OCI-LY3 (cell line): ENCODE results near the gene CEACAM5.

Experiments
- CTCF ChIP-seq: fragments of 200-600, 300-600 bp; sonication (generic); IDR thresholded peaks from 2 replicates; pipeline ENCODE4 v1.5.1; 2014; ENCODE audit warnings: antibody characterized with exemption, low read length, low read depth
- EZH2phosphoT487 ChIP-seq: fragments of 200-600 bp; shearing (Covaris generic); IDR thresholded peaks from 2 replicates; pipeline ENCODE4 v1.6.1; 2018; ENCODE audit warnings: antibody characterized with exemption, mixed run types, low read depth

DNA sequence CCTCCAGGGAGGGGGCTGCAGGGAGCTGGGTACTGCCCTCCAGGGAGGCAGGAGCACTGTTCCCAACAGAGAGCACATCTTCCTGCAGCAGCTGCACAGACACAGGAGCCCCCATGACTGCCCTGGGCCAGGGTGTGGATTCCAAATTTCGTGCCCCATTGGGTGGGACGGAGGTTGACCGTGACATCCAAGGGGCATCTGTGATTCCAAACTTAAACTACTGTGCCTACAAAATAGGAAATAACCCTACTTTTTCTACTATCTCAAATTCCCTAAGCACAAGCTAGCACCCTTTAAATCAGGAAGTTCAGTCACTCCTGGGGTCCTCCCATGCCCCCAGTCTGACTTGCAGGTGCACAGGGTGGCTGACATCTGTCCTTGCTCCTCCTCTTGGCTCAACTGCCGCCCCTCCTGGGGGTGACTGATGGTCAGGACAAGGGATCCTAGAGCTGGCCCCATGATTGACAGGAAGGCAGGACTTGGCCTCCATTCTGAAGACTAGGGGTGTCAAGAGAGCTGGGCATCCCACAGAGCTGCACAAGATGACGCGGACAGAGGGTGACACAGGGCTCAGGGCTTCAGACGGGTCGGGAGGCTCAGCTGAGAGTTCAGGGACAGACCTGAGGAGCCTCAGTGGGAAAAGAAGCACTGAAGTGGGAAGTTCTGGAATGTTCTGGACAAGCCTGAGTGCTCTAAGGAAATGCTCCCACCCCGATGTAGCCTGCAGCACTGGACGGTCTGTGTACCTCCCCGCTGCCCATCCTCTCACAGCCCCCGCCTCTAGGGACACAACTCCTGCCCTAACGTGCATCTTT, 7.8 kb upstream of the CEACAM5 start:
- TF ChIP-seq CTCF = no peak
- TF ChIP-seq EZH2phosphoT487 = no peak
